Astrocyte (in vitro differentiated cells and primary cell): ENCODE data around the gene TSPYL1. TPM values are rescaled to one million over a fixed set of nuclear protein-coding genes. Genes with fewer than 3 reads are reported as not detected.

Experiments used
- DNase-seq: peaks from one replicate; pipeline ENCODE4 v3.0.0-alpha.2; 2010; ENCODE audit warnings: low read depth
- FAIRE-seq: peaks from 2 replicates; lab custom pipeline; 2011; peaks lifted over from hg19 to GRCh38; lab: Jason Lieb, UNC
- H2AFZ ChIP-seq: 2 replicates; pipeline ENCODE4 v1.6.0; 2012; ENCODE audit warnings: low read depth, low read length, inconsistent platforms
- H3K27ac ChIP-seq: 2 replicates; pipeline ENCODE4 v1.5.1; 2011; ENCODE audit warnings: low read depth, low read length, inconsistent platforms
- H3K27me3 ChIP-seq: 2 replicates; pipeline ENCODE4 v1.6.0; 2011; ENCODE audit warnings: low read length, inconsistent platforms; ENCODE audit not compliant: insufficient read depth
- H3K36me3 ChIP-seq: 2 replicates; pipeline ENCODE4 v1.5.1; 2011; ENCODE audit warnings: low read length, inconsistent platforms; ENCODE audit not compliant: insufficient read depth
- H3K4me1 ChIP-seq: 2 replicates; pipeline ENCODE4 v1.5.1; 2011; ENCODE audit warnings: low read length, inconsistent platforms; ENCODE audit not compliant: insufficient read depth
- H3K4me2 ChIP-seq: 2 replicates; pipeline ENCODE4 v1.6.0; 2012; ENCODE audit warnings: low read length, inconsistent platforms
- H3K4me3 ChIP-seq: 2 replicates; pipeline ENCODE4 v1.5.1; 2011; ENCODE audit warnings: low read depth, mild to moderate bottlenecking, low read length, inconsistent platforms; ENCODE audit not compliant: insufficient read depth
- H3K79me2 ChIP-seq: 2 replicates; pipeline ENCODE4 v1.6.0; 2012; ENCODE audit warnings: mild to moderate bottlenecking, low read length, inconsistent platforms; ENCODE audit not compliant: insufficient read depth
- H3K9ac ChIP-seq: 2 replicates; pipeline ENCODE4 v1.6.0; 2012; ENCODE audit warnings: mild to moderate bottlenecking, low read length, inconsistent platforms
- H3K9me3 ChIP-seq: 2 replicates; pipeline ENCODE4 v1.5.1; 2012; ENCODE audit warnings: low read depth, mild to moderate bottlenecking, low read length, inconsistent platforms; ENCODE audit not compliant: insufficient read depth
- H4K20me1 ChIP-seq: 2 replicates; pipeline ENCODE4 v1.6.0; 2012; ENCODE audit warnings: low read length, inconsistent platforms; ENCODE audit not compliant: insufficient read depth
- H3K27ac Mint-ChIP-seq: one replicate; pipeline ENCODE4 v1.8.0; 2021; ENCODE audit warnings: mild to moderate bottlenecking, mixed read lengths; ENCODE audit not compliant: unreplicated experiment
- H3K27me3 Mint-ChIP-seq: one replicate; pipeline ENCODE4 v1.8.0; 2021; ENCODE audit warnings: low read depth, mixed read lengths; ENCODE audit not compliant: unreplicated experiment
- H3K36me3 Mint-ChIP-seq: one replicate; pipeline ENCODE4 v1.8.0; 2021; ENCODE audit warnings: low read depth, mixed read lengths; ENCODE audit not compliant: unreplicated experiment
- H3K4me1 Mint-ChIP-seq: one replicate; pipeline ENCODE4 v1.8.0; 2021; ENCODE audit warnings: low read depth, mixed read lengths; ENCODE audit not compliant: unreplicated experiment
- H3K4me3 Mint-ChIP-seq: one replicate; pipeline ENCODE4 v1.8.0; 2021; ENCODE audit warnings: mild to moderate bottlenecking, moderate library complexity, mixed read lengths; ENCODE audit not compliant: unreplicated experiment
- H3K9me3 Mint-ChIP-seq: one replicate; pipeline ENCODE4 v1.8.0; 2021; ENCODE audit warnings: mild to moderate bottlenecking, mixed read lengths; ENCODE audit not compliant: unreplicated experiment
- CTCF ChIP-seq: IDR thresholded peaks from 2 replicates; pipeline ENCODE4 v1.5.1; 2011; ENCODE audit warnings: low read depth, mild to moderate bottlenecking, inconsistent platforms, low read length, moderate library complexity; ENCODE audit not compliant: insufficient read depth
- EZH2 ChIP-seq: IDR thresholded peaks from 2 replicates; pipeline ENCODE4 v1.6.1; 2012; ENCODE audit warnings: mild to moderate bottlenecking, low read length, inconsistent platforms; ENCODE audit not compliant: insufficient read depth
- total RNA-seq: library from RNA; stranded (reverse); gene quantifications from 2 replicates; pipeline ENCODE4 v1.2.1, GENCODE V29; 2021

The TSPYL1 gene
- total RNA-seq, 1 donor from 2014 or later: 91.7 TPM

DNA sequence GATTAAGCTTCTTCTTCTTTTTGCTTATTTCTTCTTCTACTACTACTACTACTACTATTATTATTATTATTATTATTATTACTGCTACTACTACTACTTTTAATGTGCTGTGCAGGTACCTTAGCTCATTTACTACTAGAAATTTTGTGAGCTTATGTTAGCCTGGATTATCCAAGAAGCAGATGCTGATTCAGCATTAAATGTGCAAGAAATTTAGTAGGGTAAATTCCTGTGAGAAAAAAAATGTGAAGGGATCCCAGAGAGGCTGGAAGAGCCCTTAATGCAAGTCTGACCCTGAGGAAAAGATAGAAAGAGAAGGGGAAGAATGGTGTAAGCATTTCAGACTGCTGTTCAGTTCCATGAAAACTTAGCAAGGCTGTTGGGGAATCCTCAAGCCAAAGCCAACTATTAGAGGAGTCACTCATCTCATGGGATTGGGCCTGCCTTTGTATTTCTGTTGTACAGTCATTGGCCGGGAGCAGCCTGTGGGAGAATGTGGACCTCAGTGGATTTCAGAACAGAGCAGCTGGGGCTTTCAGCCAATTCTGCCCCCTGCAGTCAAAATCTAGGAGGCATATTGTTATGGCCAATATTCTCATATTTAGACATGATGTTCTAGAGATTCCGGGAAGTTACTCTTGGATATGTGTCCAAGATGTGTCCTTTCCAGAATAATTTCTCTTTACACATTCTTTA, 37.2 kb upstream of the TSPYL1 start:
- no peak overlapping the region for H3K4me3 Mint-ChIP-seq
- no peaks in the 10 kb centered on the region for H3K36me3 Mint-ChIP-seq
- DNase-seq: no peak
- Histone ChIP-seq H3K4me3 (no peak overlapping the region), H3K4me1 (peaks cover 12% of the 10 kb centered on the region), H4K20me1 (no peaks in the 10 kb centered on the region), H3K9ac (no peak overlapping the region), H3K9me3 (no peaks in the 10 kb centered on the region), H2AFZ (no peak overlapping the region), H3K27me3 (no peaks in the 10 kb centered on the region), H3K36me3 (no peaks in the 10 kb centered on the region), H3K27ac (no peak overlapping the region), H3K4me2 (no peak overlapping the region), H3K79me2 (no peaks in the 10 kb centered on the region)
- no peak for FAIRE-seq
- no peak overlapping the region for H3K27ac Mint-ChIP-seq
- H3K4me1 Mint-ChIP-seq: peaks cover 9% of the 10 kb centered on the region
- TF ChIP-seq CTCF (no peak), EZH2 (no peak)
- H3K9me3 Mint-ChIP-seq: no peaks in the 10 kb centered on the region
- no peaks in the 10 kb centered on the region for H3K27me3 Mint-ChIP-seq

DNA sequence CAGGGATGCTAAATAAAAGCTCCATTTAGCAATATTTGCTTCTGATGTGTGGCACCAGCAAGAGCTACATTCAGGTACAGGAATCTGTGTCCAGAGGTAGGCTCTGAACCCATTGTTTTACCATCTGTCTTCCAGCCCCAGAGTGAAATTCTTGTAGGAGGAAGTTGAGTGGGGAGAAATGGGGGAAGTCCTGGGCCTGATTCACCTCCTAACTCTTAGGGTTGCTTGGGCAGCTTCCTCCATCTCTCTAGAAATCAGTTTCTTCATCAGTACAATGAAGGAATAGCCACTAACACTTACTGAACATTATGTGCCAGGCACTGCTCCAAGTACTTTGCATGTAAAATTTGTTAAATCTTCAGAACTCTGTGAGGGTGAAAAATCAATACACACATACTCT, 35.1 kb upstream of the TSPYL1 start:
- H3K27me3 Mint-ChIP-seq: no peaks in the 10 kb centered on the region
- H3K9me3 ChIP-seq: no peaks in the 10 kb centered on the region
- TF ChIP-seq EZH2 (no peak), CTCF (no peak)
- FAIRE-seq (no peak), DNase-seq (no peak)
- no peak overlapping the region for H2AFZ ChIP-seq
- H3K4me1 ChIP-seq: peaks cover 12% of the 10 kb centered on the region
- no peak overlapping the region for H3K27ac Mint-ChIP-seq
- H3K4me3 ChIP-seq: no peak overlapping the region
- H3K4me1 Mint-ChIP-seq: peaks cover 9% of the 10 kb centered on the region
- H3K27ac ChIP-seq: no peak overlapping the region
- no peaks in the 10 kb centered on the region for H3K36me3 Mint-ChIP-seq
- H3K4me3 Mint-ChIP-seq: no peak overlapping the region
- H3K79me2 ChIP-seq: no peaks in the 10 kb centered on the region
- no peaks in the 10 kb centered on the region for H4K20me1 ChIP-seq
- H3K9me3 Mint-ChIP-seq: no peaks in the 10 kb centered on the region
- H3K4me2 ChIP-seq: no peak overlapping the region
- no peaks in the 10 kb centered on the region for H3K27me3 ChIP-seq
- no peaks in the 10 kb centered on the region for H3K36me3 ChIP-seq
- no peak overlapping the region for H3K9ac ChIP-seq

DNA sequence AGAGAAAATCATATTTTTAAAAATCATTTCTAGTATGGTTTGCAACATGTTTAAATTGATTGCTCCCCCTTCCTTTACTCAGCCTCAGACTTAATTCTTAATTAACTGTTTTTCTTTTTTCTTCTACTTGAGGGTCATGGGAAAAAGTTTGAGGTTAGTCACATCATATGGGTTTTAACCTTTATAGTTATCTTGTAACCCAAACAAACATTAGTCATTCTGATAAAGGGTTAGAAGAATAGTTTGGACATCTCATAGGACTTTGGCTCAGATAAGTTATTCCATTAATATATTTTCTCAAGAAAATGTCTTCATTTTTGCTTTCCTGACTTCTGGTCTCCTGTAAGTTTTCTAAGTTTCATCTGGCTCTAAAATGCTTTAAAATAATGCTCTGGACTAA, 34.5 kb upstream of the TSPYL1 start:
- no peaks in the 10 kb centered on the region for H3K36me3 ChIP-seq
- Mint-ChIP-seq H3K36me3 (no peaks in the 10 kb centered on the region), H3K4me1 (peaks cover 9% of the 10 kb centered on the region), H3K27ac (no peak overlapping the region), H3K4me3 (no peak overlapping the region), H3K27me3 (no peaks in the 10 kb centered on the region), H3K9me3 (no peaks in the 10 kb centered on the region)
- H4K20me1 ChIP-seq: no peaks in the 10 kb centered on the region
- H3K79me2 ChIP-seq: no peaks in the 10 kb centered on the region
- no peak overlapping the region for H3K27ac ChIP-seq
- H3K4me3 ChIP-seq: no peak overlapping the region
- H3K27me3 ChIP-seq: no peaks in the 10 kb centered on the region
- TF ChIP-seq EZH2 (no peak), CTCF (no peak)
- no peak overlapping the region for H3K9ac ChIP-seq
- DNase-seq (peak; percentile 55), FAIRE-seq (no peak)
- H2AFZ ChIP-seq: no peak overlapping the region
- no peaks in the 10 kb centered on the region for H3K9me3 ChIP-seq
- H3K4me1 ChIP-seq: peaks cover 12% of the 10 kb centered on the region
- H3K4me2 ChIP-seq: no peak overlapping the region
